Kidney (tissue), 14 donors: Measurements from ENCODE around the gene EEFSEC. TPM values are rescaled to one million over a fixed set of nuclear protein-coding genes. Genes with fewer than 3 reads are reported as not detected.

ENCODE experiments used
- DNase-seq, 5 donors: peaks; one replicate each; pipeline ENCODE4 v3.0.0-alpha.2; 2013 to 2020
- FAIRE-seq: peaks from 2 replicates; lab custom pipeline; 2012; peaks lifted over from hg19 to GRCh38; lab: Jason Lieb, UNC
- H3K27ac ChIP-seq, 2 donors: one replicate each; pipeline ENCODE4 v1.7.0; 2013; ENCODE audit warnings: low read depth in 2 of 2, low read length in 2 of 2, inconsistent platforms in 1 of 2
- H3K27me3 ChIP-seq: one replicate; pipeline ENCODE4 v1.7.1; 2013; ENCODE audit warnings: low read length, inconsistent platforms; ENCODE audit not compliant: control insufficient read depth, insufficient read depth
- H3K36me3 ChIP-seq, 3 donors: one replicate each; pipeline versions ENCODE4 v1.7.0 to v1.7.1; 2013; ENCODE audit warnings: low read length in 3 of 3, control low read depth in 1 of 3, inconsistent platforms in 1 of 3; ENCODE audit not compliant: insufficient read depth in 3 of 3, control insufficient read depth in 2 of 3
- H3K4me1 ChIP-seq, 3 donors: one replicate each; pipeline versions ENCODE4 v1.7.0 to v1.7.1; 2013; ENCODE audit warnings: low read length in 3 of 3, inconsistent platforms in 1 of 3, low read depth in 1 of 3; ENCODE audit not compliant: control insufficient read depth in 2 of 3, insufficient read depth in 2 of 3
- H3K4me3 ChIP-seq, 3 donors: one replicate each; pipeline versions ENCODE4 v1.7.0 to v1.8.1; 2013; ENCODE audit warnings: low read length in 3 of 3, control low read depth in 1 of 3, inconsistent platforms in 1 of 3
- H3K9ac ChIP-seq, 3 donors: one replicate each; pipeline versions ENCODE4 v1.7.0 to v1.7.1; 2013; ENCODE audit warnings: low read length in 3 of 3, control low read depth in 1 of 3, inconsistent platforms in 1 of 3
- H3K9me3 ChIP-seq, 3 donors: one replicate each; pipeline versions ENCODE4 v1.7.0 to v1.7.1; 2013; ENCODE audit warnings: low read length in 3 of 3, control low read depth in 1 of 3, inconsistent platforms in 1 of 3; ENCODE audit not compliant: control insufficient read depth in 2 of 3, insufficient read depth in 1 of 3
- CTCF ChIP-seq: IDR thresholded peaks from 3 replicates; pipeline ENCODE4 v1.5.1; 2012; ENCODE audit warnings: mild to moderate bottlenecking, moderate library complexity, borderline replicate concordance; ENCODE audit not compliant: insufficient read depth; ENCODE audit errors: extremely low read depth
- intact Hi-C: fragments of 100-400 bp; cut with DNase I; formaldehyde crosslinking; loops from one replicate; pipeline ENCODE4 v1.11.1; 2022
- polyA plus RNA-seq: library from polyadenylated mRNA; stranded (reverse); fragments of 350-450 nt; fragmentation: Illumina TruSeq; extraction: RNeasy Lipid Tissue Mini Kit (QIAGEN cat#74804); gene quantifications from one replicate; pipeline ENCODE4 v1.2.3, GENCODE V29; 2014; ENCODE audit warnings: low read depth, low replicate concordance; ENCODE audit not compliant: insufficient read depth
- total RNA-seq: library from RNA; stranded (reverse); fragmentation: NEBNext Ultra II Directional; extraction: Animal tissue kit (Norgen Biotek cat#: 25700); gene quantifications from one replicate; pipeline ENCODE4 v1.2.1, GENCODE V29; 2021
- donor health status: control.
- donor health status: control.
- donor health status: control.
- donor health status: control.
- donor health status: control.
- donor health status: DM: yes; HTN: yes; CAD: no.
- donor health status: Normal renal cell carcinoma (clear cell type).

Gene EEFSEC
- total and polyA plus RNA-seq, 2 donors from 2014 or later = 15.2 to 23.2 TPM

GRCh38 chr3:128326051-128326823 lies 173.0 kb downstream of the EEFSEC start:
- no peak overlapping the region for H3K27ac ChIP-seq
- H3K4me1 ChIP-seq = peaks cover 0 to 2% (median 0%) of the 10 kb centered on the region in 3 donors
- no peaks in the 10 kb centered on the region for H3K9me3 ChIP-seq
- no peak for TF ChIP-seq CTCF
- no peaks in the 10 kb centered on the region for H3K27me3 ChIP-seq
- no peak overlapping the region for H3K9ac ChIP-seq
- H3K4me3 ChIP-seq = no peak overlapping the region
- FAIRE-seq (no peak), DNase-seq (peak in 2 of 5 donors; percentile 6 to 18)
- intact Hi-C loops = no loop called here
- peaks cover 0 to 3% (median 0%) of the 10 kb centered on the region in 3 donors for H3K36me3 ChIP-seq

DNA sequence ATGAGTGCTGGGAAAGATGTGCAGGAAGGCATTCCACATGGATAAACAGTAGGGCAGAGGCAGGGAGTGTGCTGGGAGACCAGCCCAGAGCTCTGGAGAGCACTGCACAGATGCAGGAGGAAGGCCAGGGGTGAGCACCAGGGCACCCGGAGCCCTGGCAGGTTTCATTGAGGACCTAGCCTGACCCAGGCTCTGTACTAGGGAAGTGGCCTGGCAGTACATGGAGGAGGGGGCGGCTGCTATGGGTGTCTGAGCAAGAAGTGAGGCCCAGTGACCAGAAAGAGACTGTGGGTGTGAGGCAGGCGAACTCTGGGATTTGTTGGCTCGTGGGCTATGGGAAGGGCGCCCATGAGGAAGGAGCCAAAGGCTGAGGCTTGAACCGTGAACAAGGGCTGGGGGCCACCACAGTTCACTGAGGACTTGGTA lies 174.3 kb downstream of the EEFSEC start:
- Histone ChIP-seq H3K36me3 (peaks cover 0 to 3% (median 0%) of the 10 kb centered on the region in 3 donors), H3K9ac (no peak overlapping the region), H3K27me3 (no peaks in the 10 kb centered on the region), H3K27ac (no peak overlapping the region), H3K4me3 (no peak overlapping the region), H3K4me1 (peaks cover 0 to 2% (median 0%) of the 10 kb centered on the region in 3 donors), H3K9me3 (no peaks in the 10 kb centered on the region)
- intact Hi-C loops = no loop called here
- FAIRE-seq (no peak), DNase-seq (peak in 2 of 5 donors; percentile 6 to 17)
- no peak for TF ChIP-seq CTCF

DNA sequence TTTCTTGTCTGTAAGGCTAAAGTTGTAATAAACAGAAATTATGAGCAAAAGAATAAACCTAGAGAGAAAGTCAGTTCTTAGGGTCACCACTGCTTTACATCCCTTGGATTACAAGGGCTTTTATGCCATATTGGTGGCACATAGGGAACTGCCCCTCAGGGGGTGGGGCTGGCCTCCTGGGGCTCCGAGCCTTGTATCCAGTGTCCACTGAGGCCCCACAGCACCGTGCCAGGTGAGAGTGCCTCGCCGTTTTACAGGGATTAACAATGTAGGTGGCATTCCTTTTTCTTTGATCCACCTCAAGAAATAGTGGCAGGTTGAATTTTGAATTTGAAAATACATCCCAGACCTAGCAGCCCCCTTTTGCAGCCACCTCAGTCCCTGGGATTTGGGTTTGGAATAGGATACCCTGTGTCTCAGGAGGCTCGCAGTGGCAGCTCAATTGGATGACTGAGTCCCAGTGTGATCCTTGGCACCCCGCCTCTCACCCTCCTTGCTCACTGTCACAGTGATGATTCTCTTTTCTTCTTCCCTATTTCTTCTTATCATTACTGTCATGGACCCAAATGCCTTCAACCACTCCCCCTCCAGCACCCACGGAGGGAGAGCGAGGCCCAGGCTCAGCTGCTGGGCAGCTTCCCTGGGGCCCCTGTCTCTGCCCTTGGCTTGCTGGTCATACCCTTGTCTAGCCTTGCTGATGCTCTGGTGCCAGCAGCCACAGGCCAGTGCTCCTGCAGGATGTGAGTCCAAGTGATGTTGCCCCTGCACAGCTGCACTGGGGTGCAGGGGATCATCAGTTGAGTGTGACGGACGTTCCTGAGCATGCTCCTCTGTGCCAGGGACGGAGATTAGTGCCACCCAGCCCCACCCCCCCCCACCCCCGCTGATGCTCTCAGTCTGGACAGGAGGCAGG lies 175.5 kb downstream of the EEFSEC start:
- H3K9ac ChIP-seq = no peak overlapping the region
- DNase-seq (peak in 2 of 5 donors; percentile 39 to 58), FAIRE-seq (no peak)
- no peak overlapping the region for H3K27ac ChIP-seq
- no peaks in the 10 kb centered on the region for H3K4me1 ChIP-seq
- H3K9me3 ChIP-seq = no peaks in the 10 kb centered on the region
- intact Hi-C loops = no loop called here
- no peaks in the 10 kb centered on the region for H3K27me3 ChIP-seq
- no peak for TF ChIP-seq CTCF
- peaks cover 0 to 3% (median 0%) of the 10 kb centered on the region in 3 donors for H3K36me3 ChIP-seq
- no peak overlapping the region for H3K4me3 ChIP-seq
